ENCODE data around the gene RAB12. TPM values are rescaled to one million over a fixed set of nuclear protein-coding genes. Genes with fewer than 3 reads are reported as not detected.
"Not testable (repeated sequence)": the region's sequence is repeated elsewhere in the genome, so short reads cannot be mapped to it uniquely, and the experiment has no call there.

Gene RAB12
- total RNA-seq, 1 donor from 2014 or later: 14.5 TPM

DNA sequence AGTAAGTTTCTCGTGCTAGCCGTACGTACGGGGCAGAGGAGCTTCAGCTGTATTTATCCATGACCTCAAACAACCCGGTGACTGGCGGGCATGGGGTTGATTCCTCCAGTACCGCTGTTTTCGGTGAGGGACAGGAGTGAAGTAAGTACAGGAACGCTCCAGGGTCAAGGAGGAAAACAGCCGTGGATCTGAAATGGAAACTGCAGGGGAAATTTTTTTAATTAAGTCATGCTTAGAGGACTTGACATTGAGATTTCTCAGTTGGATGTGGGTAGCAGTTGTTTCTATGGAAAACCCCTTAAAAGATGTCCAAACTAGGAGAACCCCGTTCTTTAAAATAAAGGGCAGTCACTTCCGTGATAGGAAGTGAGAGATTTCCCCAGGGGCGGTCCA, 1.2 kb downstream of the RAB12 start:
- intact Hi-C loops (cut with micrococcal nuclease): no loop called here

DNA sequence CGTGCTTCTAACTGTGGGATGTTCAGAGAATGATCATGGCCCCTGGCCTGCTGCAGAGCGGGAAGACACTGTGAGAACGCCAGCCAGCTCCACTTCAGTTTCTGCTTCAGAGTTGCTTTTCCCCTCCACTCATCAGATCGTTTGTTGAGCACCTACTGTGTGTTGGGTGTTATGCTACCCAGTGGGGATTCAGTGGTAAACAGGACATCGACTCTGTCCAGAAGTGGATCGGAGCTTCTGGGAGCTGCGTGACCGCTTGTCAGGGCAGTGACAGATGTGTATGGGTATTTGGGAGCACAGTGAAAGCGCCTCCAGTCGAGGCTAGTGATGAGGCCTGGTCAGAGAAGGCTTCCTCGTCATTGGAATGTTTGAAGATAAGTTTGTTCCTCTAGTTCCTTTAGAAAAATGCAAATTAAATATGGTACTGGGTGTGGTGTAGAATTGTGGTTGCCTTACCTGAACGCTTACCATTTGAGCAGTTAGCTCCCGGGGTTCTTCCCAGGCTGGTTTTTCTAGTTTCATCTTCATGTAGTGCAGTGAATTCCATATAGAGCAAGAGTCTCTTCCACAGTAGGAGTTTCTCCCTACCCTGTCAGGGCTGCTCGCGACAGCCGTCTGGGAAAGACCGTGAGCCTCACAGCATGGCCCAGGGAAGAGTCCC, 2.8 kb downstream of the RAB12 start:
- intact Hi-C loops (cut with micrococcal nuclease): no loop called here

DNA sequence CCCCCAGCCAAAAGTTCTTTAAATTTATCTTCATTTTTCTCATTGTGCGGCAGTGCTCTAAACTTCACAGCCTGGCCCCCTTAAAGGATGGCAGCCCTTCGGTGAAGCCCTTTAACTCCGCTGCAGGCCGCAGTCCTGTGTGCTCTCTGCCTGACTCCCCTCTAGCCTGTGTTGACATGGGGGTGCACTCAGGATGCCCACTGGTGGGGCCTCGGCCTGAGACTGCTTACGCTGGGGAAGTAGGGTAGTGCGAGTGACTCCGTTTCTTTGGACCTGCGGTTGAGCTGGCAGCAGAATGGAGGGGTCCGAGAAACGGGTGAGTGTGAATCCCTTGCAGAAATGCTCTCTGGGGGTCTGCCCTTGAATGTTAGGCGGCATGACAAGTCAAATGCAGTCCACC, 5.6 kb downstream of the RAB12 start:
- intact Hi-C loops (cut with micrococcal nuclease): no loop called here

DNA sequence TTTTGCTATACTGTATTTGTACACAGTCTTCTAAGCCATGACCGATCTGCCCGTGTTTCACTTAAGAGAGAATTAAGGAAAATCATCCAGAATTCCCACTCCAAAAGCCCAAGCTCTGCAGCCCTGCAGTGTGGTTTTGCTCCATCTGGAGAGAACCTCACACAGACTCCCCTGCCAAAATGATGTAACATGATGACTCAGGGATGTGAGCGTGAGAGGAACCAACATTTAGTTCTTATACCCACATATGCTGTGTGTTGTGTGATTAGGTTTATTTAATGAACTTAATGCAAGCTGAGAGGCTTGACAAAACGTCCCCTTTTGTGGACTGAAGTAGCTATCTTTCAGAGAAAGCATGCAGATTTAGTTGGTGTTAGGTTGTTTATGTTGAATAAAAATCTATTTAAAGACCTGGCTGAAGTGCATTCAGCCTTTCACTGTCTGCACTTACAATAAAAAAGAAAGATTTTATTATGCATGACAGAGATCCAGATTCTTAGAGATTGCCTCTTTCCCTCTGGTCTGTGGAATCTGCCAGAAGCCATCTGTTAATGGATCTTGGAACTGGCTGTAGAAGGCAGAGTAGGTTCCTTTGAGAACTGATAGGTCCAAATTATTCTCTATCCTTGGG, 6.3 kb downstream of the RAB12 start:
- intact Hi-C loops (cut with micrococcal nuclease): no loop called here

DNA sequence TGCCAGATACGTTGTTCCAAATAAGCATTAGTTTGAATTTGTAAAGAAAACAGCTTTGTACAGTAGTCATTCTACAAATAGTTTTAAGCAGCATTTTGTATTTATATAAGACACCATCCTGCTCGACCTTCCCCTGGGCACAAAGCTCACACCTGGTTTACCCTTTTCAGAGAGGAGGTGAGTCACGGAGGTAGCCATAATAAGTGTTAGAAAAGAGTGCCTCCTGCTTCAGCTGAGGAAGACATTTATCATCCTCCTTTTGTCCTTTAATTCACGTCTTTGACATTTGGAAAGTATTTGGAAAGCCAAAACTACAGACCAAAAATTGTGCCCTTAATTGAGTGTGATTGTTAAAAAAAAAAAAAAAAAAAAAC, 6.8 kb downstream of the RAB12 start:
- intact Hi-C loops (cut with micrococcal nuclease): no loop called here

DNA sequence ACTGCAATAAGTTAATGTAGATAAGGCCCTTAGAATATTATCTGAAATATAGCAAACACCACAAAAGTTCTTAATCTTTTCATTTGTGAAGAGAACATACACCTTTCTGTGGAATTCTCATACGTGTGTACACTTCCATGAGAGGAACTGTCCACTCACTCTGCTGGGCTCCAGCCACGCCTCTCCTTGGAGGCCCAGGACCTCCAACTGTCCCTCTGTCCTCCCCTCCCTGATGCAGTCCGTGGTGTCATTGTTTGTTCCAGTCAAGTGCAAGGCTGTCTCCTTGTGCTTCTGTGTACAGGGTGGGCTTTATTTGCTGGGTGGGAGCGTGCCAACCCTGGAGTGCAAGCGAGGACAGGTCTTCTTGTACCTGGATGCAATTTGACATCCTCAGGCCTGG, 8.7 kb downstream of the RAB12 start:
- intact Hi-C loops (cut with micrococcal nuclease): no loop called here

DNA sequence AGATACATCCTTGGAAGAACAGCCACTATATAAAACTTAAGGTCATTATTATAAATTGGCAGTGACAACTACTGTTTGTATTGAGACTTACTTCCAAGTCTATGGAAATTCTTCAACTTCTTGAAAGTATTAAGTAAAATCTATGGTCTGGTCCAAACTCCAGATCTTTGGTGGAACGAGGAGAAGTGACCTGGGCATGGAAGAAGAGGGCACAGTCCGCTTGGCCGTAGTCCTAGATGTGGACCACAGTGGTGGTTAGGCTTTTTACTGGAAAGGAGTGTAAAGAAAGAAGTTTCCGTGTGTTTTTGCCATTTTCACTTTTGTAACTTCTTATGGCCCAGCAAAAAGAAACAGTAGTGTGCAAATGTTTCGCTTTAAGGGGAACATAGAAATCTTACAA, 9.8 kb downstream of the RAB12 start:
- intact Hi-C loops (cut with micrococcal nuclease): no loop called here

DNA sequence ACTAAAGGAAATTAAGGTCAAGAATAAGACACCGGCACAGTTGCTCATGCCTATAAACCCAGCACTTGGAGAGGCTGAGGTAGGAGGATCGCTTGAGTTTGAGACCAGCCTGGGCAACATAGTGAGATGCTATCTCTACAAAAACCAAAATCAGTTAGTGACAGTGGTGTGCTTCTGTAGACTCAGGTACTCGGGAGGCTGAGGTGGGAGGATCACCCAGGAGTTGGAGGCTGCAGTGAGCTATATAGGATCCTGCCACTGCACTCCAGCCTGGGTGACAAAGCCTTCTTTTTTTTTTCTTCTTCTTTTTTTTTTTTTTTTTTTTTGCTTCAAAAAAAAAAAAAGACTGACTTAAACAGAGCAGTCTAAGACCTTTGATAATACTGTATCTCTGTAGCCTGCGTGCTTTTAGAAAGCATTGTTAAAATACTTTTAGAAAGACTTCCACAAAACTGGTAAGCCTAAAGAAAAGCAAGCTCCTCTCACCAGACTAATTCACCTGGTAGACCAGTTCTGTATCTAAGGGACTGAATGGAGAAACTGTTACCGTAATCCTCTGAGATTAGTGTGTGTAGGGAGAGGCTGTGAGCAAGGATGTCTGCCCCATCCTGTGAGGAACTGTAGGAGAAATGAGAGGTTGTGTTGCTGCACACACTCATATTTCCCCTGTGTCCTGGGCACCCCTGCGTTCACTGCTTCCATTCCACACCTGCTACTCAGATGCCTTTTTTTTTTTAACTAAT, 10.8 kb downstream of the RAB12 start:
- intact Hi-C loops (cut with micrococcal nuclease): no loop called here

DNA sequence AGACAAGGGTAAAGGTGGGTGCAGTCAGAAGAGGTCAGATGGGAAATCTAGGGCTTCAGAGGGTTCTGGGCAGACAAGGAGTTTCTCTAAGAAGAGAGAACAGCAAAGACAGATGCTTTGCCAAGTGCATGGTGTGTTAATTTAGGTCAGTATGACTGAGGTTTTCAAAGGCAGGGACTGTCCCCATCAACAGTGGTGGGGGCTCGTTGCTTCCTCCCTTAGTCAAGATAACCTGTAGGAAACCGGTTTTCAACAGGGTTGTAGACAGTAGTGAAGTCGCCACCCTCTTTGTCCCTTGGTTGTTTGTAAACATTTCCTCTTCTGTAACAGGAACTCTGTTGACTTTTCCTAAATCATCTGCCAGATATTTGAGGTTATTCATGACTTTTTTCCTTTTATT, 11.6 kb downstream of the RAB12 start:
- intact Hi-C loops (cut with micrococcal nuclease): no loop called here

DNA sequence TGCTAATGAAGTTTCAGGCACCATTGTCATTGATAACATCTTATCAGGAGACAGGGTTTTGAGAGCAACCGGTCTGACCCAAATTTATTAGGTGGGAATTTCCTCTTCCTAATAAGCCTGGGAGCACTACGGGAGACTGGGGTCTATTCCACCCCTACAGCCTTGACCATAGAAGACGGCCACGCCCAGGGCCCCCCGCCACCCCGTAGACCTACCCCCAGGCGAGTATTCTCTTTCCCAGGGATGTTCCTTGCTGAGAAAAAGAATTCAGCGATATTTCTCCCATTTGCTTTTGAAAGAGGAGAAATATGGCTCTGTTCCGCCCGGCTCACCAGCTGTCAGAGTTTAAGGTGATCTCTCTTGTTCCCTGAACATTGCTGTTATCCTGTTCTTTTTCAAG, 13.4 kb downstream of the RAB12 start:
- intact Hi-C loops (cut with micrococcal nuclease): not testable (repeated sequence)

DNA sequence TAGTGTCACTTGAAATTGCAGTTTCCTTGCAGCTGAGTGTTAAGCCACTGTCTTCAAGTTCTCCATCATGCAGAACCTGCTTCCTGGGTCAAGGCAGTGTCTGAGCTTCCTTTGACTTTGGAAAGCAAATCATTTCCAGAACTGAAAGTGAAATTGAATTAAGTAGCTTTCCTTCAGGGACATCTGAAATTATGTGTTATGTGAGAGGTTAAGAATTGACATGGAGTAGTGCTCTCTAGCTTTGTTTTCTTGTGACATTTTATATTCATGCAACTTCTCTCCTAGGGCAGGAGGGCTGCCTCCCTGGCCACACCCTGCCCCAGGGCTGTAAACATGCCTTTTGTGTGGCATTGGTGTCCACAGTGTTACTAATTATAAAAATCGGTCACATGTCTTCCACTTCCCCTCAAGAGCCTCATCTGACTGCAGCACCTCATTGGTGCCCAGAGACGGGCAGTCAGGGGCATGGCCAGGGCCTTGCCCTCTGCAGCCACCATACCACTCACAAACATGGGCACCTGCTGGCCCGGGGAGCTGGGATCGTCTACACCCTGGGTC, 14.4 kb downstream of the RAB12 start:
- intact Hi-C loops (cut with micrococcal nuclease): no loop called here

DNA sequence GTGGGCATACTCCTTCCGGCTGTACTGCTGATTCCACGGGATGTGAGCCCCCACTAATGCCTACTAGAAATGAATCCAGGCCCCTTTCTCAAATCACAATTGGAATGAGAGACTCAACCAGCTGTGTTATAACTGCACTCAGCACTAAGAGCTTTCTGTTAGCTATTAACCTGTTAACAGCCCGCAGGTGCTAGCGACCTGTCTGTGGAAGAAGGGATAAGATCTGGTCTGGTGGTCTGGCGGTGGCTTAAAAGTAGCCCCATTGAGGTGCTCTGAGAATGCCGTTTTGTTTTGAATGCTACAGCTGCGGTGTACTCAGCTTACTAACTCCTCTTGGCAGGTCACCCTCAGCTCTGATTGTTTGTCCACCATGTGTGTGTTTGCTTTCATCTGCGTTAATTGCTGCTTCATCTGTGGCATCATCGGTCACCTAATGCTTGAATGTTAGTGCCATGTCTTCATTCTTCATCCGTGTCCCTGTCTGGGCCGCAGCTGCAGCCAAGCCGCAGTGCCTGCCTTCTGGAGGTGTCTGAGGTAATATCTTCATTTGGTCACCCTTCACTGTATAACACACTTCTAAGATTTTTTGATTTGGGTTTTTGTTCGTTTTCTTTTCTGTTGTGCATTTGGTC, 16.3 kb downstream of the RAB12 start:
- intact Hi-C loops (cut with micrococcal nuclease): no loop called here

DNA sequence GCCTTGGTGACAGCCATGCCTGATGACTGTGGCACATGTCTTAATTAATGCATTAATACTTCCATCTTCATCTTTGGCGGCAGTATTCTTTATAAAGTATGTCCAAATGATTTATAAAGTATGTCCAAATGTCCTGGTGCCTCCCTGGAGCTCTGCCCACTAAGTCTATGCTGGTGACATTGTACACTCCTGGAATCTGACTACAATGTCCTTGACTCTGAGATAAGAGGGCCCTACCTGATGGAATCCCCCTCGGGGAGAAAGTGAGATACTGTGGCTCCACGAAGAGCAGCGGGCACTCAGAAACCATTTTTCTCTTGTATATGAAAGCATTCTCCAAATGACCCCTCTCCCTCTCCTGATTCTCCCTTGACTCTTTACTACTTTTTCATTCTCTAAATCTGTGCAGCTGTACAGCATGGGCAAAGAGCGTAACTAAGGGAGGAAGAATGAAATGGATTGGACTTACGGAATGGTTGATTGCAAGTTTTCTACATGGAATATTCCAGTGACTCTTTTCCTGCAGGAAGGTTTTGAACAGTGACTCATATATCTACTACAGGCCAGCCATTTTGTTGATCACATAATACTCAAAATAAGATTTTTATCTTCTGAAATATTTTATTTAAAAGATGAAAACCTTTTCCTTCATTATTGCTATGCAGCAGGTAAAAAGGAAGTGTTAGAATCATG, 17.3 kb downstream of the RAB12 start:
- intact Hi-C loops (cut with micrococcal nuclease): no loop called here

DNA sequence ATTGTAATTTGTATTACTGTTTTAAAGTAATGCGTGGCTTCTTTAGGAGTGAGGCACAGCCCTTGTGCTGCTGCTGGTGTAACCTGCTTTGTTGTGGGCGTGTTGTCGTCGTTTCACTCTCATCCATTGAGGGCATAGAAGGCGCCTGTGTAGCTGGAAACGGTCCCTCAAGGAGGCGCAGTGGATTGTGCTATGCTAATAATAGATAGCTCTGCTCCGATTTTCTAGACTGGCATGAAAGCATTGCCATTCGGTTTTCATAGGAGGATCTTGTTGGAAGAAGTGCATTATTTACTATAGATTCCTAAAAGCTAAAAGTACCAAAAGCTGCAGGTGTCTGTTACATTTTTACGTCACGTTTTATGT, 17.9 kb downstream of the RAB12 start:
- intact Hi-C loops (cut with micrococcal nuclease): no loop called here

DNA sequence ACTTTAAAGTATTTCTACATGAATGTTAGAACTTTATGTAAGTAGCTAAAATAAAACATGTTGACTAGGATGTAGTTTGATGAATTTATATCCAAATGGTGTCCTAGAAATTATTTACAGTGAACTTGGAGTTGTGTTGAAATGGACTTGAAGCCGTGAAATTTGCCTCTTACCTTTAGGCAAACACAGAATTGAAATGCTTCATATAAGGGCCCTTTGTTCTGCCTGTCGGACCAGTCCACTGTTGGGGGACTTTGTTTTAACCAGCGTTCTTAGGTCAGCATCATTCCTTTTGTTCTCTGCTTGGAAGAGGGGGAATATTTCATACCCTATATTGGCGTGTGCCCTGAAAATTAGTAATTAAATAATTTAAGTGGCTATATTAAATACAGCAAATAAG, 18.3 kb downstream of the RAB12 start:
- intact Hi-C loops (cut with micrococcal nuclease): no loop called here

DNA sequence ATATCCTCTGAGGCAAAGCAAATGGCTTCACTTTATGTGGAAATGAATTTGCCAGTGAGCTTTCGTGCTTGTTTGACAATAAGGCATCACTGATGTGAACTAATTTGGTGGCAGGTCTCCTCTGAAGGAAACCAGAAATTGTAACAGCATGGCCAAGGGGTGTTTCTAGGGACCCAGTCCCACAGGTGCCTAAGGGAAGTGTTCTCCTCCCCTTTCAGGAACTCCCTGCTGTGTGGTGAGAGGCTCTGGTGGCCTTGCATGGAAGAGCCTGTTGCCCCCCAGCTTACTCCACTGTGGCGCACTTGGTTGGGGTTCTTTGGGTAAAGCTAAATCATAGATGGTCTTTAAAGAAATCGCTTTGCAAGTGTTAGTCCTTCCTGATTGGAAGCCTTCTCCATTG, 20.4 kb downstream of the RAB12 start:
- intact Hi-C loops (cut with micrococcal nuclease): no loop called here

DNA sequence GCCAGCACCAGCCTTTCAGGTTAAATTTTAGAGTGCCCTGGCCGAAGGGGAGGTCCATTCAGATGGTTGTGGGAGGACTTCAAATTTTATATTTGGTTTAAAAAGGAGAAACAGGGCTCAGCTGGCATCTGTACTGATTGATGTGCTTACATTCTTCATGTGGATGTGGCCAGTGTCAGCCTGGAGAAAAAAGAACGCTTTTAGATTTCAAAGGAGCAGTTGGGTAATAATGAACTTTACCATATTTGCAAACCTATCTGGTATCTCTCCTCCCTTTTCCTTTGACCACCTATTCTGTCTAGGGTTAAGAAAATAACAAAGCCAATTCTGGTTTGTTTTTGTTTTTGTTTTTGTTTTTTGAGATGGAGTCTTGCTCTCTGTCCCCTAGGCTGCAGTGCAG, 21.3 kb downstream of the RAB12 start:
- intact Hi-C loops (cut with micrococcal nuclease): no loop called here

DNA sequence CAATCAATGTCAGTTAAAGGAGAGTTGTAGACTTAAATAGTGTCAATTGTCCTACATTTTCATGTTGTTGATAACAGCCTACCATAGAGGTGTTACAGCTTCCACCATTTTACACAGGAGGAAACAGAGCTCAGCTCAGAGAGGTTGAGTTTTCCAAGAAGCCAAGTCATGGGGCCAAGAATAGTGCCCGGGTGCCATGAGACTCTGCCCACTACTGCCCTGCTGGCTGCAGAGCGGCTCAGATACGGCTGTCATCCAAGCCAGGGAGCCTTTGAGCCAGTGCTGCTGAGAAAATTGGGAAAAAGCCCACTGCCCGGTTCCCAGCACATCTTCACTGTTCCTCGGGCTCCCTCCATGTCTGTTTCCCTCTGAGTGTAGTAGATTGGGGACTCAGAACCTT, 22.0 kb downstream of the RAB12 start:
- intact Hi-C loops (cut with micrococcal nuclease): no loop called here

DNA sequence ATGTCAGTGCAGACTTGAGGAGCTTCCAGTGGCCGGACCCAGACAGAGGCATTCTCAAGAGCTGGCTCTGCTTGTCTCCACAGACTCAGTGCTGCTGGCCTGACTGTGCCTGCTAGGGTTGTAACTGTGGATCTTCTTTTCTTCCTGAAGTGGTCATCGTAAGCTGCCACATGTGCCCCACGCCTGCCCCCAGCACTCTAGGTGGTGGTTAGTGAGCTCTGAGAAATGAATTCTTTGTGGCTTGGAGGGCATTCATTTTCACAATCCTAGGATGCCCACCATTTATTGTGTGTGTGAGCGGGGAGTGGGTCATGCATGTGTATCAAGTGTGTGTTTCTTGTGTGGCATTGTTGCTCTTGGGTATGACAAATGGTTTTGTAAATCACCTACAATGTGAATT, 23.1 kb downstream of the RAB12 start:
- intact Hi-C loops (cut with micrococcal nuclease): no loop called here

DNA sequence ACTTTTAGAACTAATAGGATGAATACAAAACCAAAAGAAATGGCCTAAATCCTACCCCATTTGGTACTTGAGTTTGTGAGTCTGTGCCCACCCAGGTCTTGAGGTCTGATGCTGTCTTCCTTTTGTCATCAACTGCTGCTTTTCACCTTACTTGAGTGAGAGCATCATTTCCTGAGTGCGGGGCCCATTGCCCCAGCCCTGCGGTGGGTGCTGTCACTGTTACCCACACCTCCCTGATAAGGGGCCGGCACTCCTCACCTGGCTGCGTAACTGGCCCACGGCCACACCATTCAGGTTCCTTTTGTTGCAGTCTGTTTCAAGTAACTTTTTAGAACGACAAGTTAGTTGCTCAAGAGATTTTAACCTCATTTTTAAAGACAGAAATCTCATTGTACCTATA, 25.3 kb downstream of the RAB12 start:
- intact Hi-C loops (cut with micrococcal nuclease): no loop called here

DNA sequence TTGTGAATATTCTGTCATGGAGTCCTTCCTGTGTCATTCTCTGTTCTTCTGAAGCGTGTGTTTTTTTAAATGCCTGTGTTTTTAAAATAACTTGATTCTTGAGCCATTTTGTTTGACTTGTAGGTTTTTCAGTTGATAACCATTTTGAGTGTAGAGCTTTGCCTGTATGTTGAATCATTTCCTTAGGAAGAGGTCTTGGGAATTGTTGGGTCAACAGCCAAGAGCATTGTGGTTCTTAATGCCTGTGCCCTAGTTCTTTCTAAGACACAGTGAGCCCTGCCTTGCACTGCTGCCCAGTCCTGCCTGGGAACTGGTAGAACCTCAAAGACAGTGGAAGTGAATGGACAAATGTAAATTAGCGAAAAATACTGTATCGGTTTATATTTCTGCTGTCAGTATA, 25.9 kb downstream of the RAB12 start:
- intact Hi-C loops (cut with micrococcal nuclease): no loop called here

DNA sequence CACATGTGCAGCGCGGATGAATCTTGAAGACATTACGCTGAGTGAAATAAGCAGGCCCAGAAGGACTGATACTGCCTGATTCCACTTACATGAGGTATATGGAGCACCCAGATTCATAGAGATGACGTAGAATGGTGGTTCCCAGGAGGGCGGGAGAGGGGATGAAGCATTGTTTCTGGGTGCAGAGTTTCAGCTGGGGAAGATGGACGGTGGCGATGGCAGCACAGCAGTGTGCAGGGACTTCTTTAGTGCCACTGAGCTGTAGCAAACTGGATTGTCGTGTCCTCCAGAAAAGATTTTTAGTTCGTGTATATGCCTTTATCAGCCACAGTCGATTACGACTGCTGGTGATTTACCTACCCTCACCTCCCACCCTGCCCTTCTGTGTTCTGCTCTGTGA, 30.5 kb downstream of the RAB12 start:
- intact Hi-C loops (cut with micrococcal nuclease): no loop called here

Measured in T-helper 2 cell treated with Interferon-gamma antibody and Interleukin-4, amounts not matched to agents 100 ng/mL and 5 ng/mL, for 36 hours (primary cell).